Endothelial cell of umbilical vein (primary cell): ENCODE data around the gene ASB7. TPM values are rescaled to one million over a fixed set of nuclear protein-coding genes. Genes with fewer than 3 reads are reported as not detected.

Experiments
- BruUV-seq: library from RNA; stranded (reverse); fragments of 400-500 nt; replicated peaks from 2 replicates; lab custom pipeline; 2021; lab: Mats Ljungman, UMichigan
- CTCF ChIA-PET: fragments of 300-600, 350-600 bp; sonication (Branson Sonifier 250); formaldehyde crosslinking; loops from one replicate; lab custom pipeline; 2021; ENCODE audit warnings: antibody characterized with exemption, inconsistent platforms; lab: Charles Lee
- POLR2A ChIA-PET: fragments of 300-600, 350-600 bp; sonication (Branson Sonifier 250); formaldehyde crosslinking; loops from one replicate; lab custom pipeline; 2021; ENCODE audit warnings: antibody characterized with exemption, inconsistent platforms; lab: Charles Lee
- DNase-seq: peaks from one replicate; pipeline ENCODE4 v3.0.0-alpha.2; 2011; ENCODE audit warnings: low read depth, low spot score
- FAIRE-seq: peaks from 2 replicates; lab custom pipeline; 2011; peaks lifted over from hg19 to GRCh38; lab: Jason Lieb, UNC
- H2AFZ ChIP-seq: 2 replicates; pipeline ENCODE4 v1.6.0; 2012; ENCODE audit warnings: low read depth, low read length, control low read depth, inconsistent platforms
- H3K27ac ChIP-seq: 2 replicates; pipeline ENCODE4 v1.5.1; 2011; ENCODE audit warnings: low read depth, mild to moderate bottlenecking, control low read depth, low read length, moderate library complexity; ENCODE audit not compliant: insufficient read depth
- H3K27me3 ChIP-seq, 2 experiments: 2 replicates each; pipeline versions ENCODE4 v1.6.0 to v1.6.1; 2011; ENCODE audit warnings: low read length in 2 of 2, mixed read lengths in 1 of 2; ENCODE audit not compliant: control insufficient read depth in 2 of 2, insufficient read depth in 2 of 2
- H3K36me3 ChIP-seq, 2 experiments: 2 replicates in 1 of 2; 3 replicates in 1 of 2; pipeline ENCODE4 v1.5.1; 2011; ENCODE audit warnings: low read length in 2 of 2, mild to moderate bottlenecking in 1 of 2, moderate library complexity in 1 of 2; ENCODE audit not compliant: control insufficient read depth in 2 of 2, insufficient read depth in 2 of 2; ENCODE audit errors: extremely low read depth in 1 of 2
- H3K4me1 ChIP-seq: 3 replicates; pipeline ENCODE4 v1.5.1; 2011; ENCODE audit warnings: mild to moderate bottlenecking, low read length; ENCODE audit not compliant: control insufficient read depth, insufficient read depth; ENCODE audit errors: extremely low read depth
- H3K4me2 ChIP-seq: 2 replicates; pipeline ENCODE4 v1.6.1; 2011; ENCODE audit warnings: low read length, control low read depth, mixed read lengths; ENCODE audit not compliant: insufficient read depth
- H3K4me3 ChIP-seq, 3 experiments: fragments of 200-600 bp in 1 of 3; sonication (generic), shearing (Covaris generic) in 1 of 3; replicated peaks in 1 of 3; 2 replicates each; pipeline ENCODE4 v1.5.1; 2011 to 2016; ENCODE audit warnings: control low read depth in 3 of 3, low read length in 3 of 3, mild to moderate bottlenecking in 2 of 3, inconsistent platforms in 1 of 3, low read depth in 1 of 3, moderate library complexity in 1 of 3; ENCODE audit not compliant: insufficient read depth in 1 of 3
- H3K79me2 ChIP-seq: 2 replicates; pipeline ENCODE4 v1.6.0; 2012; ENCODE audit warnings: low read length, inconsistent platforms; ENCODE audit not compliant: control insufficient read depth, insufficient read depth
- H3K9ac ChIP-seq: replicated peaks from 2 replicates; pipeline ENCODE3; 2011; ENCODE audit warnings: low read length, control low read depth; ENCODE audit not compliant: insufficient read depth; ENCODE audit errors: extremely low read depth
- H3K9me1 ChIP-seq: replicated peaks from 3 replicates; pipeline ENCODE4 v1.6.0; 2011; ENCODE audit warnings: mild to moderate bottlenecking, low read length; ENCODE audit not compliant: control insufficient read depth, insufficient read depth; ENCODE audit errors: extremely low read depth
- H3K9me3 ChIP-seq: replicated peaks from 2 replicates; pipeline ENCODE4 v1.5.1; 2012; ENCODE audit warnings: low read length, inconsistent platforms; ENCODE audit not compliant: control insufficient read depth, insufficient read depth
- H4K20me1 ChIP-seq: replicated peaks from 2 replicates; pipeline ENCODE3; 2011; ENCODE audit warnings: mild to moderate bottlenecking, low read length; ENCODE audit not compliant: control insufficient read depth, insufficient read depth; ENCODE audit errors: extremely low read depth
- CTCF ChIP-seq, 2 donors: IDR thresholded peaks; 1 replicate in 1 of 2; 2 replicates in 1 of 2; pipeline ENCODE4 v1.5.1; 2011; ENCODE audit warnings: low read length in 2 of 2, mild to moderate bottlenecking in 2 of 2, moderate library complexity in 2 of 2, control low read depth in 1 of 2, inconsistent platforms in 1 of 2, low read depth in 1 of 2; ENCODE audit not compliant: insufficient read depth in 1 of 2; ENCODE audit errors: extremely low read depth in 1 of 2
- EZH2 ChIP-seq: IDR thresholded peaks from 2 replicates; pipeline ENCODE4 v1.6.1; 2012; ENCODE audit warnings: borderline replicate concordance, low read depth, mild to moderate bottlenecking, moderate library complexity, low read length, inconsistent platforms; ENCODE audit not compliant: severe bottlenecking
- FOS ChIP-seq: IDR thresholded peaks from 2 replicates; pipeline ENCODE4 v1.6.1; 2011; ENCODE audit warnings: mild to moderate bottlenecking, low read length, moderate library complexity, borderline replicate concordance; ENCODE audit not compliant: insufficient read depth
- GATA2 ChIP-seq: IDR thresholded peaks from 2 replicates; pipeline ENCODE4 v1.7.0; 2011; ENCODE audit warnings: low read depth, mild to moderate bottlenecking, moderate library complexity, mixed read lengths, low read length; ENCODE audit not compliant: insufficient read length, insufficient read depth
- JUN ChIP-seq: IDR thresholded peaks from 2 replicates; pipeline ENCODE4 v1.6.1; 2011; ENCODE audit warnings: borderline replicate concordance, low read depth; ENCODE audit not compliant: insufficient read length, insufficient read depth
- MYC ChIP-seq: IDR thresholded peaks from one replicate; pipeline ENCODE4 v1.6.1; 2011; ENCODE audit warnings: mild to moderate bottlenecking, low read depth, low read length
- POLR2A ChIP-seq: IDR thresholded peaks from 2 replicates; pipeline ENCODE4 v1.6.1; 2012; ENCODE audit warnings: low read depth, mild to moderate bottlenecking, control low read depth, low read length
- POLR2AphosphoS5 ChIP-seq: IDR thresholded peaks from 2 replicates; pipeline ENCODE4 v1.6.1; 2012; ENCODE audit warnings: low read depth, mild to moderate bottlenecking, control low read depth, low read length, moderate library complexity; ENCODE audit not compliant: insufficient read depth
- dilution Hi-C: fragments of 300-500 bp; cut with MboI; formaldehyde crosslinking; loops from one replicate; pipeline ENCODE4 v1.15.0; 2019; ENCODE audit warnings: low sequenced_read_pairs; ENCODE audit not compliant: extremely low pct_ligation_motif_present
- intact Hi-C: fragments of 100-400 bp; cut with micrococcal nuclease; formaldehyde crosslinking; loops from one replicate; pipeline ENCODE4 v1.10.0; 2022
- polyA plus RNA-seq, 4 experiments: library from polyadenylated mRNA; depleted of rRNA in 3 of 4; stranded (reverse) in 3 of 4; unstranded in 1 of 4; fragments of >200 nt; gene quantifications; 2 replicates each; pipeline versions ENCODE4 v1.2.1 to v1.2.3, GENCODE V29; 2011 to 2012; ENCODE audit warnings: missing spikeins in 1 of 4
- total RNA-seq: library from RNA; stranded (reverse); gene quantifications from 2 replicates; pipeline ENCODE4 v1.2.3, GENCODE V29; 2021
- TF ChIP-seq, protein P1 (sequence below): IDR thresholded peaks from 2 replicates; pipeline ENCODE4 v1.6.1; 2011; ENCODE audit not compliant: insufficient read depth, insufficient read length

ASB7 gene
- total and polyA plus RNA-seq, 2 donors (not counting 3 experiments of a cell fraction or from before 2014, with no cell fraction given) = 6.8 to 13.3 TPM

GRCh38 chr15:100653608-100654007 lies 51.2 kb downstream of the ASB7 start:
- no peak overlapping the region for H3K9ac ChIP-seq
- H3K9me1 ChIP-seq = no peaks in the 10 kb centered on the region
- no peak for TF ChIP-seq GATA2
- TF ChIP-seq MYC = no peak
- TF ChIP-seq, protein P1, sequence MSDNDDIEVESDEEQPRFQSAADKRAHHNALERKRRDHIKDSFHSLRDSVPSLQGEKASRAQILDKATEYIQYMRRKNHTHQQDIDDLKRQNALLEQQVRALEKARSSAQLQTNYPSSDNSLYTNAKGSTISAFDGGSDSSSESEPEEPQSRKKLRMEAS = no peak
- no peak for TF ChIP-seq JUN
- no peak for TF ChIP-seq EZH2
- no peak for TF ChIP-seq POLR2AphosphoS5
- TF ChIP-seq POLR2A = no peak
- TF ChIP-seq CTCF (IDR thresholded peaks at IDR 0.05; ENCODE audit: extremely low read depth in 1 of 2, insufficient read depth in 1 of 2, low read depth in 1 of 2, low read length in 2 of 2) = no peak
- TF ChIP-seq FOS = no peak
- BruUV-seq = no TSS peak
- no peaks in the 10 kb centered on the region for H3K36me3 ChIP-seq
- H3K4me2 ChIP-seq = no peak overlapping the region
- no peak overlapping the region for H3K27ac ChIP-seq
- no peaks in the 10 kb centered on the region for H3K4me1 ChIP-seq
- CTCF ChIA-PET = interaction anchor here (1.0 to 1.2 kb wide), 2 partner anchors 219 to 355 kb away, joined by 3 to 7 read pairs; no protein-coding TSS in a partner anchor
- H3K9me3 ChIP-seq = no peaks in the 10 kb centered on the region
- DNase-seq (peak; percentile 72), FAIRE-seq (no peak)
- dilution Hi-C loops = no loop called here
- no peak overlapping the region for H3K4me3 ChIP-seq
- H2AFZ ChIP-seq = no peak overlapping the region
- POLR2A ChIA-PET = no interaction called here
- intact Hi-C loops = no loop called here
- no peaks in the 10 kb centered on the region for H3K27me3 ChIP-seq
- no peaks in the 10 kb centered on the region for H4K20me1 ChIP-seq
- H3K79me2 ChIP-seq = no peaks in the 10 kb centered on the region
